HG03469 (cell line): ENCODE results near the gene DOCK1.

Experiments
- ATAC-seq: cut with Tn5 transposase; IDR thresholded peaks from one replicate; pipeline ENCODE4 v1.9.1; 2021; ENCODE audit warnings: mild to moderate bottlenecking, moderate library complexity, moderate number of reproducible peaks; ENCODE audit not compliant: unreplicated experiment

The DOCK1 gene

GRCh38 chr10:127408733-127409132 lies 503.5 kb downstream of the DOCK1 start:
- no peak for ATAC-seq

GRCh38 chr10:127410030-127410429 lies 504.8 kb downstream of the DOCK1 start:
- ATAC-seq, result no peak

GRCh38 chr10:127411062-127411461 lies 505.8 kb downstream of the DOCK1 start:
- no peak for ATAC-seq

DNA sequence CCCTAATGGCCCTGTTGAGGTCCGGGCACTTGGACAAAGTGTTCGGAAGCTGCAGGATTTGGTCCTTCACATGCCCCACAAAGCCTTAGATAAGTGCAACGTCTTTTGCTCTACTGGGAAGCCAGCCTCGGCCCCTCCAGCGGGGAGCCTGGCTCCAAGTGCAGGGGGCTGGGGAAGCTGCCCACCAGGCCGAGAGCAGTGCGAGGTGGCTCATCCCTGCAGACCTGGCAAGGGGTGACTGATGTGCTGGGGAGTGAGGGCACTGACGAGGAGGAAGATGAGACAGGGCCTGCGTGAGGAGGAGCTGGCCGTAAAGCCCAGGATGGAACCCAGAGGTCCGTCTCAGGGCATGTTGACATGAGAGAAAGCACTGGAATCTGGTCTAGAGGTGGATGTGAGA lies 508.1 kb downstream of the DOCK1 start:
- ATAC-seq, result no peak

- no peak for ATAC-seq
These were observed 508.8 kb downstream of the DOCK1 start for GRCh38 chr10:127414024-127414423.

- ATAC-seq, result no peak
These were observed 509.9 kb downstream of the DOCK1 start for GRCh38 chr10:127415116-127415515.

DNA sequence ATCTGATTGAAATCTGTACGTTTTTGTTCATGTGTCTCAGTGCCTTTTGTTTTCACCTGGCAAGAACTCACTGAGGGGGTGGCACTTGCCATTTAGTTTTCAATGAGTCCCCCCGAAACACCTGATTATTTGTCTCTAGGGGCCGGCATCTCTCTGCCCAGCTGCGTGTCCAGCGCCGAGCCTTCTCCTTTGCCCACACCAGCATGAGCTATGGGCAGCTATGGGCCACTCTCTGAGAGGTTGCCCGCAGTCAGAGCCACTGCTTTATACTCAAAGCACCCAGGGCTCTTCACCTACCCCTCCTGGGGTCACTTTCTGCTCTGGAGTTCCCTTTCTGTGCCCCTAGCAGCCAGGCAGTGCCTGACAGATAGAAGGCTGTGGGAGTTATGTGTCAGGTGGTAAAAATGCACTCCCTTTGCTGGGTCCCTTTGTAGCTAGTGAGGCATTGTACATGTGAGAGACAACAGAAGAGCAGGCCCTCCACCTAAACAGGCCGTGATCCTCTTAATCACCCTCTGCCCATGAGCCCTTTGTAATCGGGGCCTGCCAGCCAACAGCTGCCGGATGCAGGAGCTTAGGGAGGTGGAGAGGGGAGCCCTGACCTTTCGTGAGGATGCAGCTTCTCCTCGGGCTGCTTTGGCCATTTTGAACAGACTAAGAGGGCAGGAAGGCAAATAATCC lies 510.8 kb downstream of the DOCK1 start:
- ATAC-seq, result no peak

DNA sequence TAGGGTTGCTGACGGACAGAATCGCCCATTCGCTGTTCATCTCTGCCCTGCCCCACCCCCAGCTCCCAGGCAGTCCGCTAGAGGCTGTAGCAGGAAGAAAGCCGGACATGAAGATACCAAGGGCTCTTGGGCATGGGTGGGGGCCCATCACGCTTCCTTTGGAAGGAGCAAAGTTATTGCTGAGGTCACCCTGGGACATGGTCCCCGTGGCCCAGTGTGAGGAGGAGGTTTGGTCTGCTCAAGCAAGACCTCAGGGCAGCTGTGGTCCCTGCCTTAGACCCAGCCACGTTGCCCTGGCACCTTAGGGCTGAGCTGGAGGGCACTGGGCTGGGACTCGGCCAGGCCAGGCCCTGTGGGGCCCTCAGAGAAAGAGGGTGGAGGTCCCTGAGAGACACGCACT lies 511.8 kb downstream of the DOCK1 start:
- ATAC-seq, result no peak

DNA sequence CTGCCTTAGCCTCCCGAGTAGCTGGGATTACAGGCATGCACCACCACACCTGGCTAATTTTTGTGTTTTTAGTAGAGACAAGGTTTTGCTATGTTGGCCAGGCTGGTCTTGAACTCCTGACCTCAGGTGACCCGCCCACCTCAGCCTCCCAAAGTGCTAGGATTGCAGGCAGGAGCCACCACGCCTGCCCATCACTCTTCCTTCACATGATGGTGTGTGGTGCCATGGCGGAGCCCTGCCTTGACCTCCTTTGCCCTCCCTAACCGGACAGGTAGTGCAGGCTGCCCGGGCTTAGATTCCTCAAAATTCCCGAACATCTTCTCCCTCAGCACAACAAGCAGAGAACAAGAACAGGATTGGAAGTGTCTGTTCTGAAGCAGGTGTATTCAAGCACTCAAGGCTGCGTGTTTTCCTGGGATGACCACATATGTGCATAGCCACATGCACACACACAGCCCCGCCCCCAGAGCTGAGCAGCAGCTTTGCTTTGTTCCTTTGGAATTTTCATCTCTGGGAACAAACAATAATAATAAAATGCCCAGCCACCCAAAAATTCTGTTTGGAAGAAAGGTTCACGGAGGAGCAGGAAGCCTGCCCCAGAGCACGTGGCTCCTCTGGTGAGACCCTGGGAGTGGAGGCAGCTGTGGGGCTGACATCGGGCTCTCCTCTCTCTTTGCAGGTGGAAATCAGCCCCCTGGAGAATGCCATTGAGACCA lies 512.6 kb downstream of the DOCK1 start:
- no peak for ATAC-seq

DNA sequence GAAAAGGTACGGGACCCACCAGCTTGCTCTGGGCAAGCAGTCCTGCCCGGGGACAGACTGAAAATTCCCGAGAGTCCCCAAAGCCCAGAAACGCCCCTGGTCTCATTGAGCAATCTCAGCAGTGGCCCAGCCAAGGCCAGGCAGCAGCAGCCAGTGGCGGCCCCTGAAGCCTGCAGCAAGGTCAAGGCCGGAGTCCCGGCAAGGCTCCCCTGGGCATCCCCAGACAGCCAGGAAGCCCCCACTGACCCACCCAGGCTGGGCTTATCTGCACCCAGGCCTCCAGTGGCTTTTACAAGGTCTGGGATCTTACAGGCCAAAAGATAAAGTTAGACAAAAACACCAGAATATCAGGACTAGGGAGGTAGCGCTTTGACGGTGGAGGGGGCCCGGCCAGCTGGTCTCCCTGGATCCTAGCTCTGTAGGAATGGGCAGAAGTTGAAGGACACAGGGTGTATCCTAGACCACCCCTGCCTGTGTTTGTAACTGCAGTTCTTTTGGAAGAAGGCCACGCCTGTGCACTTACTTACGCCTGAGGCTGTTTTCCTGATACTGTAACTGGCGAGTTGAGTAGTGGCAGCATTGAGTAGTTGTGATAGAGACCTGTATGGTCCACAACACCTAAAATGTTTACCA lies 513.4 kb downstream of the DOCK1 start:
- ATAC-seq, result no peak

DNA sequence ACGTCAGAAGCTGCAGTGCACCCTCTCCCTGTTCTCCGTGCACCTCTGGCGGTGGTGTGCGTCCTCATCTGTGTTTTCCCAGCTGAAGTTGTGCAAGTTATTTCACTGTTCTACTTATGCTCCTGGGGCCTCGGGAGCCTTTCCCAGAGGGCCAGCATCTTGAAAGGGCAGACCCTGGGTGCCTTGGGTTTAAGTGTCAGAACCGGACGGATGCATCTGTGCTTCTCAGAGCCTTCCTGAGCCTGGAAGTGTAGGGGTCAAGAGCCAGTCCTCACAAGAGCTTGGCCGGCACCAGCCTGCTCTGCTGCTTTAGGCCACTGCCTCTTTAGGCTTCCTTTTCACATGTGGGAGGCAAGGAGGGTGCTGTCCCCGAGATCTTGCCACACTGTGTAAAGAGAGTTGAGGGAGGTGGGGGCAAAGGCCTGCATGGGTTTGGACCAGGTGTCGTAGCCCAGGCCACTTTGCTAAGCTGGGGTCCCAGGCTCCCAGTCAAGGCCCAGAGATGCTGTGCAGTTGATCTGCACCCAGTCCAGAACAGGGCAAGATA lies 515.0 kb downstream of the DOCK1 start:
- ATAC-seq, result no peak

DNA sequence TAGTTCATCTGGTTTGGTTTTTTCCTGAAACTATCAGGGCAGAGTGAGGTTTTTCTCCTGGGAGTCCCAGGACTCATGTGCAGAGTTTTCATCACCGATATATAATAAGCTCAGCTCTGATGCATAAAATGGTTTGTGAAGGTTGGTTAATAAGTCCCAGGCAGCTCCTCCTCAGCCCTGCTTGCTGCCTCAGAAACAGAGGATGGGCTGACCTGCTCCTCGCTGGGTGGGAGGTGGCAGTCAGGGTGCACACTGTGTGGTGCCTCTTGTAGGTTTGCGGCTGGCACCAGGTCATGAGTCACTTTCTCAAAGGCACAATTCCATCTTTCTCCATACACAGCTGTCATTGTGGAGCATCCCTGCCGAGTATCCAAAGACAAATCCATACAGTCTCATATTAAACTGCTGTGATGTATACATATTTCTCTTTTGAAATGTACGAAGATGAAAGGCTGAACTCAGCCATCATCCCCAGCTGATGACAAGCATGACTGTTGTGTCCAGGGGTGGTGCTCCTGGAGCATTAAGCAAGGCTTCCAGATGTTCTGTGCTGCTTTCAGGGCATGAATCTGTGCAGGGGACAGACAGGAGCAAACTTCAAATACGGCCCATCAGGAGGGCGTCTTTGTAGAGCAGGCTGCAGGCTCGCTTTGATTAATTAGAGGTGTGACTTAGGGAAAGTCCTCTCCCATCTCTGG lies 518.1 kb downstream of the DOCK1 start:
- ATAC-seq, result no peak

DNA sequence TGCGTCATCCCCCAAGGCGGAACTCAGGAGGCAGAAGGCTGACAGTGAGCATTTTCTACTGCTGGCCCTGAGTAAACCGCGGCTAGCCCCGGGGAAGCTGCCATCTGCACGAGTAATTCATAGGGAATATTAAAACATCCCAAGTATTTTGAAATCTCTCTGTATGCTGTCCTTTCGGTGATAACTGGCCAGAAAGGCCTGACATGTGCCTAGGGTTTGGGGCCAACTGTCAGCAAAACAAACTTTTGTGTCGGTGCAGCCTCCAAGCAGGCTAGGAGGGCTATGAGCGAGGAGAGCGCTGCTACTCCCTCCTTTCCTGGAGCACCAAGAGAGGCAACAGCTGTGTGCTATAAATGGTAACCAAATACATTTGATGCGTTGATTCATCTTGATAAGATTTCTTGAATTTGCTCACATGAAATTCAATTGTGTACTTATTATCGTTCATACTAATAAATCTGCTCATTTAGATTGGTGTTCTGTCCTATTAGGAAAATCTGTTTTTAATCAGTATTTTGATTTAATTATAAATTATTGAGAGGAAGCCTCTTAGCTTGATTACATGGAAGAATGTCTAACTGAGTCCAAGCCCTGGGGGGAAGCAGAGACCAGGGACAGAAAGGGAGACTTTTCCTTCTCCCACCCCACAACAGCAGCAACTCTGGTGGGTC lies 519.5 kb downstream of the DOCK1 start:
- no peak for ATAC-seq

- no peak for ATAC-seq
These were observed 521.5 kb downstream of the DOCK1 start for GRCh38 chr10:127426746-127427145.

- no peak for ATAC-seq
These were observed 522.7 kb downstream of the DOCK1 start for GRCh38 chr10:127427926-127428325.

DNA sequence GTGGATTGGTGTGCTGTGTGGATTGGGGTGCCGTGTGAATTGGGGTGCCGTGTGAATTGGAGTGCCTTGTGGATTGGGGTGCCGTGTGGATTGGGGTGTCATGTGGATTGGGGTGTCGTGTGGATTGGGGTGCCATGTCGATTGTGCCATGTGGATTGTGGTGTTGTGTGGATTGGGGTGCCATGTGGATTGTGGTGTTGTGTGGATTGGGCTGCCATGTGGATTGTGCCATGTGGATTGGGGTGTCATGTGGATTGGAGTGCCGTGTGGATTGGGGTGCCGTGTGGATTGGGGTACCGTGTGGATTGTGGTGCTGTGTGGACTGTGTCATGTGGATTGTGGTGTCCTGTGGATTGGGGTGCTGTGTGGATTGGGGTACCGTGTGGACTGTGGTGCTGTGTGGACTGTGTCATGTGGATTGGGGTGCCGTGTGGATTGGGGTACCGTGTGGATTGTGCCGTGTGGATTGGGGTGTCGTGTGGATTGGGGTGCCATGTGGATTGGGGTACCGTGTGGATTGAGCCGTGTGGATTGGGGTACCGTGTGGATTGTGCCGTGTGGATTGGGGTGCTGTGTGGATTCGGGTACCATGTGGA lies 523.3 kb downstream of the DOCK1 start:
- no peak for ATAC-seq

- ATAC-seq, result no peak
These were observed 524.5 kb downstream of the DOCK1 start for GRCh38 chr10:127429601-127430312.

GRCh38 chr10:127431525-127431924 lies 526.3 kb downstream of the DOCK1 start:
- no peak for ATAC-seq

DNA sequence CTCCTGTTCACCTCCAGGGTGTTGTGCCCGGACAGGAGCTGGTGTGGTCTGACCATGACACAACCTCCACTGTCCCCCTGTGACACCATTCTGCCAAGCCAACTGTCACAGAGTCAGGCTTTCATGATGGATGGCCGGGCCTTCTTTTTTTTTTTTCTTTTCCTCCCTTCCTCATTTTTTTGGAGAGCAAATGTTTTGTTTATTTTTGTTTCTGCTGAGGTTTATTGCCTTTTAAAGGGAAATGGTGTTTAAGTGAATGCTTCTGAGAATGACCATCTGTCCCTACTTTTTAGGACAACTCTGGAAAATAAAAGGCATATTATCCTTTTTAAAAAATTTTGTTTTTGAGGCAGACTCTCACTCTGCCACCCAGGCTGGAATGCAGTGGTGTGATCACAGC lies 528.8 kb downstream of the DOCK1 start:
- ATAC-seq, result no peak

DNA sequence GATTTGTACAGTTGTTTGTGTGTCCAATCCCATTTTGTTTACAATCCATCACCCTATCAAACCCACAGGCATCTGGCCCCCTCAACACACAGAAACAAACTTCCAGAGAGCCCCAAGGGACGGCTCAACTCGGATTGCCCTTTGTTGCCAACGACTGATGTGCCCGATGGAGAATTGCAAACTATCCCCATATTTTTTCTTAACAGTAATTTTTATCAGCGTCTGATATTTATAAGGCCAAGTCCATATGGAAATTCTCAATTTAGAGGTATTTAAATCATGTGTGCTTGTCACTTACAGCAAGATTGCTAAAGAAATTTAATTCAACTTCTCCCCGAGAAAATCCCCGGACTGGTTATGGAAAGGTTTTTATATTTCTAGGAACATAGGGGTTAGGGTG lies 530.0 kb downstream of the DOCK1 start:
- no peak for ATAC-seq
